ENCODE results near the gene EVC.

DNA sequence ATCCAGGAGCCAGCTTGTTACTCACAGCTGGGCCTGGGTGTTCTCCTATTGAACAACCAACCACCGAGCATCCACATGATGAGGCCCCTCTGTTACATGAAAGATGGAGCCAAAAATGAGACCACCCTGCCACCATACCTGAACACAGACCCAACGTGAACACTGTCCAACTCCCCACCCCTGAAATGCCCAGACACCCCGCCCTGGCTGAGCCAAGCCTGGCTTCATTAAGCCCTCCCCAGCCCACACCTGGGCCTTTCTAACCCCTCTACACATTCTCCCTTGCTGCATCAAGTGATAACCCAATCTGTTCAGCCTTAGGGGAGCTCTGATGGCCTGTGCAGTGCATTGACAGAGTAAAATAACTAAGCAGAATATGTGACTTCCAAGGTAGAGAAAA, 80.7 kb downstream of the EVC start:
- TF ChIP-seq POLR2AphosphoS5 (IDR thresholded peaks at IDR 0.05; ENCODE audit: low read depth, low read length) (no peak), POLR2A (IDR thresholded peaks at IDR 0.05; ENCODE audit: low read depth, low read length) (no peak)
